ENCODE measurements around the gene PARP12.

GRCh38 chr7:140042386-140042670, 20.4 kb downstream of the PARP12 start:
- TF ChIP-seq CTCF (IDR thresholded peaks at IDR 0.05; ENCODE audit: borderline replicate concordance, extremely low read depth, low read length, poor library complexity, severe bottlenecking) (no peak), EZH2 (IDR thresholded peaks at IDR 0.05; ENCODE audit: borderline replicate concordance, low read depth, low read length, severe bottlenecking) (no peak)
